Measurements from ENCODE around the gene SH3D19.
"Not testable (repeated sequence)": the region's sequence is repeated elsewhere in the genome, so short reads cannot be mapped to it uniquely, and the experiment has no call there.

Gene SH3D19

DNA sequence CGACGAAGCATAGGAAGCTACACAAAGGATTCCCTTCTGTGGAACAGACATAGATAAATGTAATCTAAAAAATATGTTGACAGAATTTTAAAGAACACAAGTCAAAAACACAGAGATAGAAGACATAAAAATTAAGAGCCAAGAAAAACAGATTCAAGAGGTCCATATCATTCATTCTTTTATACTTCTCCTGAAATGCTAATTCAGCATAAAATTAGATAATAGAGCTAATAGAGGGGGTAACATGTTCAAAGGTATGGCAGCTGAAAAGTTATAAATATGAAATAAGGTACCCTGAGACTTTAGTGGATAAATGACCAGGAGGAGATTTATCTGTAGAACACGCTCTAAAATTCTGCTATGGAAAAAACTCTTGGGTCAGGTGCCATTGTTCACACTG lies 85.8 kb downstream of the SH3D19 start:
- TF ChIP-seq, protein P1, sequence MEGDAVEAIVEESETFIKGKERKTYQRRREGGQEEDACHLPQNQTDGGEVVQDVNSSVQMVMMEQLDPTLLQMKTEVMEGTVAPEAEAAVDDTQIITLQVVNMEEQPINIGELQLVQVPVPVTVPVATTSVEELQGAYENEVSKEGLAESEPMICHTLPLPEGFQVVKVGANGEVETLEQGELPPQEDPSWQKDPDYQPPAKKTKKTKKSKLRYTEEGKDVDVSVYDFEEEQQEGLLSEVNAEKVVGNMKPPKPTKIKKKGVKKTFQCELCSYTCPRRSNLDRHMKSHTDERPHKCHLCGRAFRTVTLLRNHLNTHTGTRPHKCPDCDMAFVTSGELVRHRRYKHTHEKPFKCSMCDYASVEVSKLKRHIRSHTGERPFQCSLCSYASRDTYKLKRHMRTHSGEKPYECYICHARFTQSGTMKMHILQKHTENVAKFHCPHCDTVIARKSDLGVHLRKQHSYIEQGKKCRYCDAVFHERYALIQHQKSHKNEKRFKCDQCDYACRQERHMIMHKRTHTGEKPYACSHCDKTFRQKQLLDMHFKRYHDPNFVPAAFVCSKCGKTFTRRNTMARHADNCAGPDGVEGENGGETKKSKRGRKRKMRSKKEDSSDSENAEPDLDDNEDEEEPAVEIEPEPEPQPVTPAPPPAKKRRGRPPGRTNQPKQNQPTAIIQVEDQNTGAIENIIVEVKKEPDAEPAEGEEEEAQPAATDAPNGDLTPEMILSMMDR (IDR thresholded peaks at IDR 0.05; ENCODE audit: insufficient read depth, low read length, poor library complexity, severe bottlenecking) = no peak
- DNase-seq (ENCODE audit: extremely low read depth, insufficient read length) = no peak
- no peaks in the 10 kb centered on the region for H3K36me3 ChIP-seq (ENCODE audit: control insufficient read depth, insufficient read depth, low read length)
- no peak overlapping the region for H3K4me3 ChIP-seq (replicated peaks; ENCODE audit: low read depth, low read length)
- no peaks in the 10 kb centered on the region for H3K27me3 ChIP-seq (replicated peaks; ENCODE audit: control insufficient read depth, insufficient read depth, low read length)

DNA sequence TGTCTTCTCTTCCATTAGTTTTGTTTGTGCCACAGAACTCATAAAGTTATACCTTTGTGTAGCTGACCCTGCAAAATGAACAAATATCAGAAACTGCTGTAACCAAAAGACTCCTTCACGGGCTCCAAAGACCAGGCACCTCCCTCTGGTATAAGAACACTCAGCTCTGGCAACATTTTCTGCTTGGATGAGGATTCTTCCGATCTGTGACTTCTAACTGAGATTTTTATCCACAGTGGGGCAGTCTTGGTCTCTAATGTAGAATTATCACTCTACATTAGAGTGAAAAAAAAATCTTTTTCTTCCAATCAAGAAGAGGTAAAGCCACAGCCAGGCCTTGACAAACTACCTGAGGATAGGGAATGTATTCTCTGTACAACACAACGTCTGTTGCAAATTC lies 86.9 kb downstream of the SH3D19 start:
- Histone ChIP-seq H3K27me3 (replicated peaks; ENCODE audit: control insufficient read depth, insufficient read depth, low read length) (no peaks in the 10 kb centered on the region), H3K36me3 (ENCODE audit: control insufficient read depth, insufficient read depth, low read length) (no peaks in the 10 kb centered on the region), H3K4me3 (replicated peaks; ENCODE audit: low read depth, low read length) (no peak overlapping the region)
- no peak for DNase-seq (ENCODE audit: extremely low read depth, insufficient read length)
- TF ChIP-seq, protein P1 (IDR thresholded peaks at IDR 0.05; ENCODE audit: insufficient read depth, low read length, poor library complexity, severe bottlenecking) = no peak

DNA sequence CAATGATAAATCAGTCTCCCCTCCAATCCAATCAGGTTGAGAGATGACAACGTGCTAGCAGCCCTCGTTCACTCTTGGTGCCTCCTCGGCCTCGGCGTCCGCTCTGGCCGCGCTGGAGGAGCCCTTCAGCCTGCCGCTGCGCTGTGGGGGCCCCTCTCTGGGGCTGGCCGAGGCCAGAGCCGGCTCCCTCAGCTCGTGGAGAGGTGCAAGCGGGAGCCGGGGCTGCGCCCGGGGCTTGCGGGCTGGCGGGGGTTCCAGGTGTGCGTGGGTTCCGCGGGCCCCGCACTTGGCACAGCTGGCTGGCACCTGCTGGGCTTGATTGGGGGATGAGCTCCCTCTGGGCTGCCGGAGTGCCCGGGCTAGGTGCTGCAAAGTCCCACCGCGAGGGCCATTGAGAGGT lies 89.4 kb downstream of the SH3D19 start:
- TF ChIP-seq, protein P1 (IDR thresholded peaks at IDR 0.05; ENCODE audit: insufficient read depth, low read length, poor library complexity, severe bottlenecking) = no peak
- H3K27me3 ChIP-seq (replicated peaks; ENCODE audit: control insufficient read depth, insufficient read depth, low read length) = no peaks in the 10 kb centered on the region
- H3K36me3 ChIP-seq (ENCODE audit: control insufficient read depth, insufficient read depth, low read length) = no peaks in the 10 kb centered on the region
- no peak for DNase-seq (ENCODE audit: extremely low read depth, insufficient read length)
- no peak overlapping the region for H3K4me3 ChIP-seq (replicated peaks; ENCODE audit: low read depth, low read length)

DNA sequence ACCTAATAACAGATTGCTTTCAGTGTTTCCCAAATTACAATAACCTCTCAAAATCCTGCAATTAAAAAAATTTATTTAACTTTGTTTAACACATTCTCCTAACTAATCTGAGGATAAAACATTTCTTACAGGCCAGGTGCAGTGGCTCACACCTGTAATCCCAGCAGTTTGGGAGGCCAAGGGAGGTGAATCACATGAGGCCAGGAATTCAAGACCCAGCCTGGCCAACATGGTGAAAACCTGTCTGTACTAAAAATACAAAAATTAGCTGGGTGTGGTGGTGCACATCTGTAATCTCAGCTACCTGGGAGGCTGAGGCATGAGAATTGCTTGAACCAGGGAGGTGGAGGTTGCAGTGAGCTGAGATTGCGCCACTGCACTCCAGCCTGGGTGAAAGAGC lies 90.0 kb downstream of the SH3D19 start:
- H3K4me3 ChIP-seq (replicated peaks; ENCODE audit: low read depth, low read length); H3K27me3 ChIP-seq (replicated peaks; ENCODE audit: control insufficient read depth, insufficient read depth, low read length); DNase-seq (ENCODE audit: extremely low read depth, insufficient read length); H3K36me3 ChIP-seq (ENCODE audit: control insufficient read depth, insufficient read depth, low read length): not testable (repeated sequence)

DNA sequence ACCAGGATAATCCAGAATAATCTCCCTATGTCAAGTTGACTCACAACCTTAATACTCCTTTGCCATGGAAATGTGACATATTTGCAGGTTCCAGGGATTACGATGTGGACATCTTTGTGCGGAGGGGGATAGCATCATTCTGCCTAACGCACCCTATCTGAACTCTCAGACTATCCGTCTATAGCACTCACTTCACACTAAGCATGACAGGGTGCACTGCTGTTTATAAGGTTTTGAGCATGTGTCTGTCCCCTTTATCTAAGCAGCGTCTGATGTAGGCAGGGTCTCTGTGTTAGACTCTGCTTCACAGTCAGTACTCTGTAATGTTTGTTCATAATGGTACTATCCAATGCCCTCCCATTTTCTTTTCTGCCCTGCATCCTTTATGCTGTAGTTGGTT lies 91.8 kb downstream of the SH3D19 start:
- H3K27me3 ChIP-seq (replicated peaks; ENCODE audit: control insufficient read depth, insufficient read depth, low read length) = no peaks in the 10 kb centered on the region
- no peak overlapping the region for H3K4me3 ChIP-seq (replicated peaks; ENCODE audit: low read depth, low read length)
- DNase-seq (ENCODE audit: extremely low read depth, insufficient read length) = no peak
- TF ChIP-seq, protein P1 (IDR thresholded peaks at IDR 0.05; ENCODE audit: insufficient read depth, low read length, poor library complexity, severe bottlenecking) = no peak
- H3K36me3 ChIP-seq (ENCODE audit: control insufficient read depth, insufficient read depth, low read length) = no peaks in the 10 kb centered on the region

DNA sequence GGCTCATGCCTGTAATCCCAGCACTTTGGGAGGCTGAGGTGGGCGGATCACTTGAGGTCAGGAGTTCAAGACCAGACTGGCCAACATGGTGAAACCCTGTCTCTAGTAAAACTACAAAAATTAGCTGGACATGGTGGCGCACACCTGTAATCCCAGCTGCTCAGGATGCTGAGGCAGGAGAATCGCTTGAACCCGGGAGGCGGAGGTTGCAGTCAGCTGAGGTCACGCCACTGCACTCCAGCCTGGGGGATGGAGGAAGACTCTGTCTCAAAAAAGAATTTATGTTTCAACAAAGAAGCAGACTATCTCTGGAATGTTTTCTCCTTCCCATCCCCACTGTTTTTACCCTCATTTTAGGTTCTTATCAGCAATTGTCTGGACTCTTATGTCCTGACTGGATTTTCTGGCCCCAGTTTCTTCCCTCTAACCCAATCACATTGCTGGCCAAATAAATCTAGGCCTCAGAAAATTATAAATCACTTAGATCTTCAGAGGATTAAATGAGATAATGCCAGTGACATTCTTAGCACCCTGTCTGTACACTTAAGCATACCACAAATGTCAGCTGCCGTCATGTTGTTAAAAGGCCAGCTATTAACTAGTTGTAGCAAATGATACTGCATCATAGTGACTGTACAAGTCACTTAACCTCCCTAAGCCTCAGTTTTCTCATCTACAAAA lies 93.3 kb downstream of the SH3D19 start:
- TF ChIP-seq, protein P1 (IDR thresholded peaks at IDR 0.05; ENCODE audit: insufficient read depth, low read length, poor library complexity, severe bottlenecking) = no peak
- no peaks in the 10 kb centered on the region for H3K36me3 ChIP-seq (ENCODE audit: control insufficient read depth, insufficient read depth, low read length)
- H3K27me3 ChIP-seq (replicated peaks; ENCODE audit: control insufficient read depth, insufficient read depth, low read length) = no peaks in the 10 kb centered on the region
- no peak for DNase-seq (ENCODE audit: extremely low read depth, insufficient read length)
- H3K4me3 ChIP-seq (replicated peaks; ENCODE audit: low read depth, low read length) = no peak overlapping the region
